NOMO-1 (cell line): ENCODE results near the gene C9orf50.
A peak's percentile ranks its signal among the peaks of the same experiment; 100 is the strongest.

Experiments
- DNase-seq, 2 experiments: peaks; one replicate each; lab custom pipeline; 2025; ENCODE audit not compliant: unreplicated experiment in 2 of 2; lab: John Stamatoyannopoulos, UW

The C9orf50 gene

GRCh38 chr9:129632460-129632859, 11.6 kb upstream of the C9orf50 start:
- DNase-seq: no peak

DNA sequence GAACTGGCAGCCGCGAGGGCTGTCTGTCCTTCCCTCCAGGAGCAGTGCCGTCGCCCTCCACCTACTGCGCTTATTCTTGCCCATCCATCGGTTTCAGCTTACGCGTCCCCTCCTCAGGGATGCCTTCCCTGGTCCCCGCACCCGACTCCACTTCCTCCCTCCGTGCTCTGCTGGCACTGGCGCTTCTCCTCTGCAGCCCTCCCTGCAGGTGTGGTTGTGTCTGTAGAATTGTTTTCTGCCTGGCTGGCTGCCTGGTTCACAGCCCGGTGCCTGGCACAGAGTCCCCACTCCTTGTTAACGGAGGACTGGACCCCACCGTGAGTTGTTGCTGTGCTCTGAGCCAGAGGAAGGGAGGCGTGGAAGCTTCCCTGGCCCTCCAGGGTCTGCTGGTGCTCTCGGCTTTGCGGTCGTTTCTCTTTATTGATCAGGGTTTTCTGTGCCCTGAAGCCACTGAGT, 10.8 kb upstream of the C9orf50 start:
- DNase-seq: no peak

- DNase-seq: no peak
Observed at GRCh38 chr9:129630967-129631673, 10.2 kb upstream of the C9orf50 start.

DNA sequence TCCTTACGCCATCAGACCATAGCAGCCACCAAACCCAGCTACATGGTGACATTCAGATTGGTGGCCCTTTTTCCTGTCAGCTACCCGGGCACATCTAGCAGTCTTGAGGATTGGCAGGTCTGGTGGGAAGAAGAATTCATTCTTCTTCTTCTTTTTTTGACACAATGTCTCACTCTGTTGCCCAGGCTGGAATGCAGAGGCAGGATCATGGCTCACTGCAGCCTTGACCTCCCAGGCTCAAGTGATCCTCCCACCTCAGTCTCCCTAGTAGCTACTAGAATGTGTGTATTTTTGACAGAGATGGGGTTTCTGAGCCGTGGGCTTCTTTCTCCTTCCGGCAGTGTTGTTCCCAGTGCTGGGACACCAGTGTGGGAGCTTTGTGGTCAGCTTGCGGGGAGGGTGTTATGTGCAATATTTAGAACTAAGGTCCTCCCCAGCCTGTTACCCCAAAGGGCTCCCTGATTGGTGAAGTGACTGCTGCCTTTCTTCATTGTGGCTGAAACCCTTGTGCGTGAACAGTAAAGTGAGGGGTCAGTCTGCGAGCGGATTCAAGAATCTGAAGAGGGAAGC, 8.4 kb upstream of the C9orf50 start:
- DNase-seq: no peak

DNA sequence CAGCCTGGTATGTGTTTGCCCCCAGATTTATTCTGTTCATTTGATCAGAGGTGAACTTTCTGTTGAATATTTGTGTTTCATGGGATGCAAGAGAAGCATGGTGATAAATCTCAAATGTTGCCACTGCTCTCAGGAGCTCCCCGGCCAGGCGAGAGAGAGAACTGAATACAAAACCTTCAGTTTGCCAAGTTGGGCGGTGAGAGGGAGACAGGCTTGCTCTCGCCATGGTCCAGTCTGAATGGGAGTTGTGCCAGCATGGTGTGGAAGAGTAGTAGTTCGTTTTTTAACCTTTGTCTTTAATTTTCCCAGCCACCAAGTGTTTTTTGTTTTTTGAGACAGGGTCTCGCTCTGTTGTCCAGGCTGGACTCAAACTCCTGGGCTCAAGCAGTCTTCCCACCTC, 7.8 kb upstream of the C9orf50 start:
- DNase-seq: no peak

- peak in 1 of 2 experiments; percentile 34 for DNase-seq
Observed at GRCh38 chr9:129627556-129628440, 6.9 kb upstream of the C9orf50 start.

DNA sequence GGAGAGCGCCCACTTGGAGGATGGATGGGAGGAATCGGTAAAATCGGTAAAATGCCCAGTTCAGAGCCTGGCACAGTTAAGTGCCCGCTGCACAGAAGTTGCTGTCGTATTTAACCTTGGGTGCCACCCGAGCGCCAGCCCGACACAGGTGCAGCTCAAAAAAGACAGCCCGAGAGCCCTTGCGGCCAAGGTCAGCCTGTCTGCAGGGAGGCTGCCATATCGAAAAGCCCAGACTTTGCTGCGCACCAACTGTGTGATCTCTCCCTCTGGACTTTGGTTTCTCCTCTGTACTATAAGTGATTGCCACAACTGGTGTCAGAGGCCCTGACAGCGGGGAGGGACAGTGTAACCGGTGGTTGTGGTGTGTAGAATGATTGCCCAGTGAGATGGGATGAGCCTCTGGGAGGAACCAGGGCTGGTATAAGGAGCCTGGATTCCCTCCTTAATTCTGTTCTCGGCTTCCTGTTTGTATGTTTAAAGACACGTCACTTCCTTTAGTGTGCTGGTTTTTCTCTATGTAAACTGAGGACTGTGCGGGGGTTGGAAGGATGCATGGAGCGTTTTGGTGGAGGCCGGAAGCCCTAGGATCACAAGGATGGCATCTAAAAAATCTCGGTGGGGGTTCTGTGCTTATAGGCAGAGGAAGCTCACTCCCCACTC, 5.9 kb upstream of the C9orf50 start:
- DNase-seq: peak in 1 of 2 experiments; percentile 55

- peak; percentile 71 to 89 for DNase-seq
Observed at GRCh38 chr9:129626079-129626624, 5.3 kb upstream of the C9orf50 start, which contains the start of gene NTMT1. NTMT1 (plus strand) TSS chr9:129626163; CDS start chr9:129632704, 6,541 bp downstream.

DNA sequence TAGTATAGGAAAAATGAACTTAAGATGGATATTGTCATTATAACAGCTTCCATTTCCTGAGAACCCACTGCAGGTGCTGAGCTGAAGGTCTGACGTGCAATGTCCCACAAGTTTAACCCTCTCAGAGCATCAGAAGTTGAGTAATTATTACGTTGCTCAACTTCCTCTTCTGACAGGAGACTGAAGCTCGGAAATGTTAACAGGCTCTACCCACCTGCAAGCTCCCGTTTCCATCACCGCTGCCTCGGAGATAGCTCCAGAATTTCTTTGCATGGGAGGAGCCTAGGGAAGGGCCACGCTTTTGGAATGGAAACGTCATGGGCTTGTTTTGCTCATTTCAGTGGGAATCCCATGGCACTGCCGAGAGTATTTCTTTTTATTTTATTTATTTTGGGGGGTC, 4.0 kb upstream of the C9orf50 start:
- peak; percentile 75 to 91 for DNase-seq

DNA sequence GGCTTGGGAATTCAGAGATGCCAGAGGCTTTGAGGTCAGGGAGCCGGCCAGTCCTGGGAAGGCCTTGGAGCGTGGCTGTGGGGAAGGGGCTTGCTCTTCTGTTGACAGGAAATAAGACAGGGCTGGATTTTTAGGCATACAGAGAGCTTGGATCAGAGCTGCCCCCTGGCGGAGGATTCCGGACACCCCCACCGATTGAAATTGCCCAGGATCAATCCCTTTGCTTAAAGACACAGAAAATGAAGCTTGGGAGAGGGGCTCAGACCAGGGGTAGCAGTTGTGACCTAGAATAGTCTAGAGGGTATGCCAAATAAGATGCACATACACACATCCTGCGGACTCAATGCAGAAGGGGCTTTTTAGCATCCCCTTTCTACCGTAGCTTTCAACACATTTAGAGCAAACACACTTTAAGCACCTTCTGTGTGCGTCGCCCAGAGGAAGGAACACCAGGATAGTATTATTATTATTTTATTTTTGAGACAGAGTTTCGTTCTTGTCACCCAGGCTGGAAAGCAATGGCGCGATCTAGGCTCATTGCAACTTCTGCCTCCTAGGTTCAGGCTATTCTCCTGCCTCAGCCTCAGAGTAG, 3.4 kb upstream of the C9orf50 start:
- peak; percentile 21 to 50 for DNase-seq

GRCh38 chr9:129623331-129623730, 2.4 kb upstream of the C9orf50 start:
- DNase-seq: peak; percentile 54 to 72

- peak in 1 of 2 experiments; percentile 14 for DNase-seq
Observed at GRCh38 chr9:129619787-129620668, 873 bp downstream of the C9orf50 start.

DNA sequence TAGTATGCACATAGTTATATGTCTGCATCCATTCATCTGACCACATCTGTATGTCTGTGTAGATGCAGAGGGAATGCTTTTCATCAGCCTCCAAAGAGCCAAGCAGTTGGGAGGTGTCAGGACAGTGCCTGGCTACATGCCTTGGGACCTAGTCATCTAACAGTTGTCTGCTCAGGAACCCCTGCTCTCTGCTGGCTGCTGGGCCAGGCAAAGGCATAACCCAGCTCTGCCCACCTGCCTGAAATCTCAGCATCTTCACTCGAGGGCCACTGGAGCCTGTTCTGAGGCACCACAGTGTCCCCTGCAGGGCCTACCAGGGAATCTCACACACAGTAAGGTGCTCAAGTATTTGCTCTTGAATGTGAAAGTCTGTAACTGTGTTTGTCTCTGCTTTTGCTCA, 3.7 kb downstream of the C9orf50 start:
- DNase-seq: no peak

GRCh38 chr9:129615407-129616285, 5.3 kb downstream of the C9orf50 start:
- DNase-seq: no peak

GRCh38 chr9:129614932-129615331, 6.0 kb downstream of the C9orf50 start:
- no peak for DNase-seq

GRCh38 chr9:129613520-129614175, 7.3 kb downstream of the C9orf50 start:
- DNase-seq: no peak

- DNase-seq: no peak
Observed at GRCh38 chr9:129612815-129613519, 7.9 kb downstream of the C9orf50 start.
